Activated gamma-delta T cell treated with anti-CD3 and anti-CD28 coated beads, Interleukin-2, amount 50 U/mL, for 16 hours (primary cell): ENCODE data around the gene DYRK3.
"Not testable (repeated sequence)": the region's sequence is repeated elsewhere in the genome, so short reads cannot be mapped to it uniquely, and the experiment has no call there.

Source experiments
- DNase-seq: peaks from one replicate; pipeline ENCODE4 v3.0.0-alpha.2; 2020; ENCODE audit warnings: low read depth

The DYRK3 gene

GRCh38 chr1:206635080-206635977, at the start of gene DYRK3:
Gene DYRK3 (plus strand): TSS chr1:206635536. CDS start chr1:206635704, 168 bp downstream.
- peak; percentile 84 for DNase-seq

- DNase-seq: no peak
Observed at GRCh38 chr1:206586501-206587445, 48.6 kb upstream of the DYRK3 start.

GRCh38 chr1:206587904-206588303, 47.4 kb upstream of the DYRK3 start:
- DNase-seq: no peak

GRCh38 chr1:206588492-206588891, 46.8 kb upstream of the DYRK3 start:
- DNase-seq: no peak

GRCh38 chr1:206589206-206589605, 46.1 kb upstream of the DYRK3 start:
- no peak for DNase-seq

- DNase-seq: peak; percentile 57
Observed at GRCh38 chr1:206590025-206590758, 45.1 kb upstream of the DYRK3 start.

- DNase-seq: no peak
Observed at GRCh38 chr1:206591226-206591625, 44.1 kb upstream of the DYRK3 start.

- no peak for DNase-seq
Observed at GRCh38 chr1:206591696-206592095, 43.6 kb upstream of the DYRK3 start.

GRCh38 chr1:206593351-206593925, 41.9 kb upstream of the DYRK3 start:
- DNase-seq: no peak

GRCh38 chr1:206595581-206596318, 39.6 kb upstream of the DYRK3 start:
- no peak for DNase-seq

- DNase-seq: no peak
Observed at GRCh38 chr1:206596319-206596666, 39.0 kb upstream of the DYRK3 start.

GRCh38 chr1:206600527-206600926, 34.8 kb upstream of the DYRK3 start:
- DNase-seq: no peak

GRCh38 chr1:206604861-206605260, 30.5 kb upstream of the DYRK3 start:
- DNase-seq: no peak

- DNase-seq: no peak
Observed at GRCh38 chr1:206606867-206607266, 28.5 kb upstream of the DYRK3 start.

GRCh38 chr1:206608108-206608698, 27.1 kb upstream of the DYRK3 start:
- DNase-seq: no peak

- DNase-seq: no peak
Observed at GRCh38 chr1:206609229-206609991, 25.9 kb upstream of the DYRK3 start.

- DNase-seq: peak; percentile 91
Observed at GRCh38 chr1:206612129-206612876, 23.0 kb upstream of the DYRK3 start, which contains the start of gene EIF2D. Gene EIF2D (minus strand): TSS chr1:206612465. CDS start chr1:206612342, 123 bp downstream.

GRCh38 chr1:206626396-206626795, 8.9 kb upstream of the DYRK3 start:
- not testable (repeated sequence) for DNase-seq

- DNase-seq: no peak
Observed at GRCh38 chr1:206628916-206629315, 6.4 kb upstream of the DYRK3 start.
